Stomach (tissue), 9 donors: ENCODE results near the gene NCAPH2. TPM values are rescaled to one million over a fixed set of nuclear protein-coding genes. Genes with fewer than 3 reads are reported as not detected.

Source experiments
- DNase-seq, 2 donors: peaks; one replicate each; pipeline versions ENCODE4 v3.0.0 to v3.0.0-alpha.2; 2013 to 2019
- H3K27ac ChIP-seq, 5 donors: fragments of 200-600 bp in 4 of 5; sonication (generic) in 4 of 5; one replicate each; pipeline ENCODE4 v1.5.1; 2013 to 2019; ENCODE audit warnings: mild to moderate bottlenecking in 1 of 5, moderate library complexity in 1 of 5
- H3K27me3 ChIP-seq, 3 donors: fragments of 200-600 bp; sonication (generic); one replicate each; pipeline ENCODE4 v1.5.1; 2017 to 2019; ENCODE audit warnings: mixed run types in 1 of 3
- H3K36me3 ChIP-seq, 4 donors: fragments of 200-600 bp; sonication (generic); 1 replicate in 3 of 4; 2 replicates in 1 of 4; pipeline ENCODE4 v1.5.1; 2016 to 2019
- H3K4me1 ChIP-seq, 4 donors: fragments of 200-600 bp; sonication (generic); one replicate each; pipeline ENCODE4 v1.5.1; 2016 to 2019
- H3K4me3 ChIP-seq, 4 donors: fragments of 200-600 bp; sonication (generic) in 3 of 4; one replicate each; pipeline ENCODE4 v1.5.1; 2016 to 2019; ENCODE audit warnings: mild to moderate bottlenecking in 1 of 4
- H3K9me3 ChIP-seq, 4 donors: fragments of 200-600 bp; sonication (generic); one replicate each; pipeline ENCODE4 v1.5.1; 2016 to 2019
- EP300 ChIP-seq: sonication (generic); formaldehyde crosslinking; IDR thresholded peaks from one replicate; pipeline ENCODE4 v1.6.1; 2017; ENCODE audit warnings: antibody characterized with exemption
- POLR2A ChIP-seq, 4 donors: fragments of 450-650 bp; IDR thresholded peaks; one replicate each; pipeline ENCODE4 v1.6.1; 2016; ENCODE audit warnings: antibody characterized with exemption in 4 of 4, control low read depth in 2 of 4, mild to moderate bottlenecking in 1 of 4, moderate library complexity in 1 of 4
- POLR2AphosphoS5 ChIP-seq, 3 donors: sonication (generic); formaldehyde crosslinking; IDR thresholded peaks; one replicate each; pipeline ENCODE4 v1.6.1; 2016; ENCODE audit warnings: antibody characterized with exemption in 3 of 3
- WGBS, 5 donors: extraction: QIAGEN DNeasy Blood & Tissue Kit in 3 of 5; methylation state at CpG; one replicate each; pipeline versions ENCODE4 v1.1.5 to v1.1.7; 2013 to 2018; 5-methylcytosine and 5-hydroxymethylcytosine counted together
- intact Hi-C: fragments of 100-400 bp; cut with DNase I; formaldehyde crosslinking; loops from one replicate; pipeline ENCODE4 v1.15.1; 2023; ENCODE audit warnings: low total_unique reads
- polyA plus RNA-seq, 3 donors: library from polyadenylated mRNA; stranded (reverse); fragments of 200-250 nt; gene quantifications; one replicate each; pipeline ENCODE4 v1.2.3, GENCODE V29; 2013
- total RNA-seq, 5 donors: library from RNA; depleted of rRNA; stranded (reverse); fragments of >200 nt; gene quantifications; one replicate each; pipeline versions ENCODE4 v1.1.0 to v1.2.3, GENCODE V29; 2014 to 2016
- TF ChIP-seq, protein P1 (sequence below), 7 experiments: fragments of 450-650 bp in 4 of 7; fragments of 200-600 bp in 3 of 7; sonication (generic) in 3 of 7; IDR thresholded peaks; one replicate each; pipeline ENCODE4 v1.5.1; 2016 to 2019; ENCODE audit warnings: antibody characterized with exemption in 7 of 7, control low read depth in 2 of 7, mild to moderate bottlenecking in 1 of 7
- donor health status: healthy with polysubstance abuse.
- donor health status: Bipolar disorder and iron deficiency.
- donor health status: healthy.

NCAPH2 gene
- total and polyA plus RNA-seq, 8 donors: 12.9 to 47.9 (median 30.4) TPM

DNA sequence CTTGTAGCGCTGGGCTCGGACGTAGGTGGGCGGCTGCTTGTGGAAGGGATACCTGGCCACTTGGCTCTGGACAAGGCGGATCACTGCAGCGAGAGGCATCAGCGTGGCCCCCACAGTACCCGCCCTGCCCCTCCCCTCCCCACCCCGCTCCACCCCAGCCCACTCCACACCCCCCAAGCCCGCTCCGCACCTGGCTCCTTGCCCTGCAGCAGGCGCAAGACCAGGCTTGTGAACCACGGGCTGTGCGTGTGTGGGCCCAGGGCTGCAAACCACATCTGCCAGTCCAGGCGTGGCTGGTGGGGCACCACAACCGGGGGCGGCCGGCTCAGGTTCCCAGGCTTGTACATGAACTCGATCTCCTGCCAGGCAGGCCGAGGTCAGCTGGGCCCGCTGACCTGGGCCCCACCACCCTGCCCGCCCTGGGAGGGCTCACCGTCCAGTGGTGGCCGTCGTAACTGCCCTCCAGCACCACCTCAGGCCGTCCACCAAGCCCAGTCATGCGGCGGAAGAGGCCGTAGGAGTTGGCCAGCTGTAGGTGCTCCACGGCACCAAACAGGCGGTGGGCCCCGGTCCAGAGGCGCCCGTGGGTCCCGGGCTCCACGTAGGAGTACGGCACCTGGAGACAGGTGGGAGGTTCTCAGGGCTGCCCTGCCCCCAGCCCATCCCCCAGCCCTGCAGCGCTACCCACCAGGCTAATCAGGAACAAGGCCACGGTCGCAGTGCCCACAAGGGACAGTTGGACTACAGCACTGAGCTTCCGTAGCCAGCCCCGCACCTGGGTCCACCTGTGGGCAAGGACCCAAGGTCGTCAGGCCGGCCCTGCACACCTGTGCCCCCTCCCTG is 3.4 kb upstream of the NCAPH2 start:
- TF ChIP-seq EP300 (no peak), POLR2A (IDR thresholded peaks at IDR 0.05) (no peak), POLR2AphosphoS5 (IDR thresholded peaks at IDR 0.05) (no peak)
- TF ChIP-seq, protein P1, sequence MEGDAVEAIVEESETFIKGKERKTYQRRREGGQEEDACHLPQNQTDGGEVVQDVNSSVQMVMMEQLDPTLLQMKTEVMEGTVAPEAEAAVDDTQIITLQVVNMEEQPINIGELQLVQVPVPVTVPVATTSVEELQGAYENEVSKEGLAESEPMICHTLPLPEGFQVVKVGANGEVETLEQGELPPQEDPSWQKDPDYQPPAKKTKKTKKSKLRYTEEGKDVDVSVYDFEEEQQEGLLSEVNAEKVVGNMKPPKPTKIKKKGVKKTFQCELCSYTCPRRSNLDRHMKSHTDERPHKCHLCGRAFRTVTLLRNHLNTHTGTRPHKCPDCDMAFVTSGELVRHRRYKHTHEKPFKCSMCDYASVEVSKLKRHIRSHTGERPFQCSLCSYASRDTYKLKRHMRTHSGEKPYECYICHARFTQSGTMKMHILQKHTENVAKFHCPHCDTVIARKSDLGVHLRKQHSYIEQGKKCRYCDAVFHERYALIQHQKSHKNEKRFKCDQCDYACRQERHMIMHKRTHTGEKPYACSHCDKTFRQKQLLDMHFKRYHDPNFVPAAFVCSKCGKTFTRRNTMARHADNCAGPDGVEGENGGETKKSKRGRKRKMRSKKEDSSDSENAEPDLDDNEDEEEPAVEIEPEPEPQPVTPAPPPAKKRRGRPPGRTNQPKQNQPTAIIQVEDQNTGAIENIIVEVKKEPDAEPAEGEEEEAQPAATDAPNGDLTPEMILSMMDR (IDR thresholded peaks at IDR 0.05): no peak
- no peak overlapping the region for H3K4me3 ChIP-seq
- WGBS, 5 donors: 86 to 97% (median 91%) methylated on average over 23 to 44 of the region's 44 CpGs
- no peaks in the 10 kb centered on the region for H3K9me3 ChIP-seq
- H3K4me1 ChIP-seq: peaks cover 22 to 39% (median 33%) of the 10 kb centered on the region in 4 donors
- no peaks in the 10 kb centered on the region for H3K27me3 ChIP-seq
- no peak overlapping the region for H3K27ac ChIP-seq
- DNase-seq: peak in 1 of 2 donors; percentile 21
- peaks cover 27 to 40% (median 39%) of the 10 kb centered on the region in 4 donors for H3K36me3 ChIP-seq
- intact Hi-C loops: loop anchor here (10.0 kb wide), 1 partner anchor 250 kb away; the partner anchor contains the start of gene HDAC10

DNA sequence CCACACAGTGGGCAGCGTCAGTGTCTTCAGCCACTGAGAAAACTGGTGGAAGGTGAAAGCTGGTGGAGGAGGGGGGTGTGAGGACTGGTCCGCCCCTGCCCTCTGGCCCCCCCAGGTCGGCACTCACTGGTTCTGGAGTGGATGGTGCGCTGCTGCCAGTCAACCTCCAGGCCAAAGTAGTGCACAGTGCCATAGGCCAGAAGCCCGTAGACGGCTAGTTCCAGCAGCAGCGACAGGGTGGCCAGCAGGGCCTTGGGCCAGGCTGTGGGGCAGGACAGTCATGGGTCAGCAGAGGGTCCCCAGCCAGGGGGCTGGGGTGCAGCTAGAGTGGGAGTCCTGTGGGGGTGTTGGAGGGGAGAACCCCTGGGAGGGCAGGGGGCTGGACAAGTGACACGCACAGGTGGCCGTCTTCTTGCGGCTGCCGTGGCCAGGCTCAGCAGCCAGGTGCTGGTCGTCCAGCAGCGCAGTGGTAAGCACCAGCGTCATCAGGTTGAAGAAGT is 2.7 kb upstream of the NCAPH2 start:
- Histone ChIP-seq H3K27ac (no peak overlapping the region), H3K27me3 (no peaks in the 10 kb centered on the region), H3K36me3 (peaks cover 27 to 41% (median 40%) of the 10 kb centered on the region in 4 donors), H3K4me1 (peaks cover 23 to 46% (median 37%) of the 10 kb centered on the region in 4 donors), H3K4me3 (no peak overlapping the region), H3K9me3 (no peaks in the 10 kb centered on the region)
- intact Hi-C loops: loop anchor here (10.0 kb wide), 1 partner anchor 251 kb away; the partner anchor contains the start of gene HDAC10
- TF ChIP-seq EP300: no peak
- TF ChIP-seq, protein P1 (IDR thresholded peaks at IDR 0.05): no peak
- no peak for TF ChIP-seq POLR2AphosphoS5 (IDR thresholded peaks at IDR 0.05)
- TF ChIP-seq POLR2A (IDR thresholded peaks at IDR 0.05): no peak
- DNase-seq: no peak
- 84 to 98% (median 91%) methylated on average over 9 to 14 of the region's 14 CpGs for WGBS, 5 donors

DNA sequence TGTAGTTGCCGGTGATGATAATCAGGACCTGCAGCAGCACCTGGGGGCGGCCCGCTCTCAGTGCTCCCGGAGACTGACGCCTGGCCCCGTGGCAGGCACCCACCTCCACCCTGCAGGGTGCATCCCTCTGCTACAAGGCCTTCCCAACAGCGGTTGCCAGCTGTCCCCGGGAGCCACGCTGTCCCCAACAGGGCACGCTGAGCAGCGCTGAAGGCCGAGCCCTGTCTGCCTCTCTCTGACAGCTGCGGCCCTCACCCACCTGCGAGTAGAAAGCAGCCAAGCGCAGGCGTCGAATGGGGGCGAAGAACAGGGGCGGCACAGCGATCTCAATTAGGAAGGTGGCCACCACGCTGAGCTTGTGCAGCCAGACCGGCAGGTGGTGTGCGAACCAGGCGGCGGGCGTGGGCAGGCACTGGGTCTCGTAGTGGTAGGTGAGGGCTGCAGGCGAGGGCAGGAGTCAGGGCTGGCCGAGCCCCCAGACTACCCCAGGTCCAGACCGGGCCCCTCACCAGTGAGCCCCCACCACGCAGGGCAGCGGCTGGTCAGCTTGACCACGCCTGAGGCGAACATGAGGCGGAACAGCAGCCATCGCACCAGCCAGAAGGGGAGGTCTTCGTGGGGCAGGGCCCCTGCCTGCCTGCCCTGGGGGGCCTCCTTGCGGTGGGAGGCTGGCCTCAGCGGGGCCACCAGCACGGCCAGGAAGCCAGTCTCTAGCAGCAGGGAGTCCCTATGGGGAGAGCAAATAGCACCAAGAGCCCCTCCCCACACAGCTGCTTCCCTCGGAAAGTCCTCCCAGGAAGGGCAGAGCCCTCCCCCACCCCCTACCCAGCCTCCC is 2.0 kb upstream of the NCAPH2 start:
- peak overlapping the region; percentile 76 to 99 (median 90) for H3K4me3 ChIP-seq
- peak overlapping the region in 1 of 5 donors; percentile 98 for H3K27ac ChIP-seq
- WGBS, 5 donors: 84 to 89% (median 88%) methylated on average over 22 to 41 of the region's 41 CpGs
- no peak for TF ChIP-seq POLR2AphosphoS5 (IDR thresholded peaks at IDR 0.05)
- TF ChIP-seq, protein P1 (IDR thresholded peaks at IDR 0.05): no peak
- TF ChIP-seq POLR2A (IDR thresholded peaks at IDR 0.05): no peak
- TF ChIP-seq EP300: no peak
- H3K36me3 ChIP-seq: peaks cover 27 to 48% (median 43%) of the 10 kb centered on the region in 4 donors
- no peaks in the 10 kb centered on the region for H3K27me3 ChIP-seq
- DNase-seq: peak in 1 of 2 donors; percentile 27
- peaks cover 23 to 46% (median 38%) of the 10 kb centered on the region in 4 donors for H3K4me1 ChIP-seq
- intact Hi-C loops: loop anchor here (10.0 kb wide), 1 partner anchor 251 kb away; the partner anchor contains the start of gene HDAC10
- no peaks in the 10 kb centered on the region for H3K9me3 ChIP-seq
